Fibroblast of peridontal ligament (primary cell): ENCODE measurements around the gene UCHL5.
"Not testable (repeated sequence)": the region's sequence is repeated elsewhere in the genome, so short reads cannot be mapped to it uniquely, and the experiment has no call there.

Experiments used
- DNase-seq: peaks from one replicate; pipeline ENCODE4 v3.0.0-alpha.2; 2010; ENCODE audit errors: extremely low read depth

Gene UCHL5

DNA sequence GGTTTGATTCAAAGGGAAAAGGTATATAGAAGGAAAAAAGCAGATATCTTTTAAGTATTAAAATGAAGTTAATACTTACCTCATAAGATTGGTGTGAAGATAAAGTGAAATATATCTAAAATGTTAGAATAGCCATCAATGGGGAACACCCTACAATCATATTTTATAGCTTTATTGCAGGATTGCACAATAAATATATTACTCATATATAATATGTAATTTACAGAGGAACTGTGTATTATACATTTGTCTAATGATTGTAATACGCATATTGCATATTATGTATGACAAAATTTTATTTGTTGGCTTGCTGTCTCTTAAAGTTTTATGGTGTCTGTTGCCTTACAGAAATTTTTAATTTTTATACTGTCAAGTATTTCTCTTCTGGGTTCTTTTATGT is 47.8 kb downstream of the UCHL5 start:
- no peak for DNase-seq

DNA sequence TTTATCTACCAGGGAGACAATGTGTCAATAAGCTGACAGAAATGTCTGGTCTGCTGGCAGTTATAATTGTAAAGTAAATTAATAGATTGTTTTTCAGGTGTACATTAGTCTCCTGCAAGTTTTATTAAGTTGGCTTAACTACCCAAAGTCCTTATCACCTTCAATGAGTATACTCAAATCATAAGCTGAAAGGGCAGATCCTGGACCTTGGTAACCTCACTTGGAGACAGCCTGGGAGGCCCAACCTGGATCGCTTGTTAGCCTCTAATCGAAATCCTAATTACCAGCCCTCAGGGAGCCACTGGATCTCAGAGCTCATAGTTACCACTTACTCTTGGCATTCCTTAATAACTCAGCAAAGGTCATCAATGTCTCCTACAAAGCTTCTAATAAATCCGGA is 49.7 kb downstream of the UCHL5 start:
- no peak for DNase-seq

DNA sequence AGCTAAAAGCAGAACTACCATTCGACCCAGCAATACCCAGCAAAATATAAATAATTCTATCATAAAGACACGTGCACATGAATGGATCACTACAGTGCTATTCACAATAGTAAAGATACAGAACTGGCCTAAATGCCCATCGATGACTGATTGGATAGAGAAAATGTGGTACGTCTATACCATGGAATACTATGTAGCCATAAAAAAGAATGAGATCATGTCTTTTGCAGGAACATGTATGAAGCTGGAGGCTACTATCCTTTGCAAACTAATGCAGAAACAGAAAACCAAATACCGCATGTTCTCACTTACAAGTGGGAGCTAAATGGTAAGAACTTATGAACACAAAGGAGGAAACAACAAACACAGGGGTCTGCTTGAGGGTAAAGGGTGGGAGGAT is 53.4 kb downstream of the UCHL5 start:
- DNase-seq, result no peak

DNA sequence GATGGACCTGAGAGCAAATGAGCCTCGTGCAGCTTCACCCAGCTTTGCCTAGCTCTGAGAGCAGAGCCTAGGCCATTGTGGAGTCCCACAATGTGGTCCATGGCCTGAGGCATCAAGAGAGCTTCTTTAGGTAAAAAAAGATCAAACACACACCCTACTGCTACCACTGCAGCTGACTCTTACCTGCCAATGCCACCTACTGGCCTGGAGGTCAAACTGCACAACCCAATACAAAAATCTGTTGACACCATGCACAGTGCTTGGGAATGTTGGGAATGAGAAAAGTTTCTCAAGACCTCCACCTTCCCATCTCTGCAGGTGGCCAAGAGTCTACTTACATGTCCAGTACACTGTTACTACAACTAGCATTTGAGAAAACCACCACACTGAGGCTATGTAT is 60.6 kb downstream of the UCHL5 start:
- DNase-seq, result no peak

- DNase-seq, result no peak
Measured at GRCh38 chr1:192994141-192994540, 65.0 kb downstream of the UCHL5 start.

DNA sequence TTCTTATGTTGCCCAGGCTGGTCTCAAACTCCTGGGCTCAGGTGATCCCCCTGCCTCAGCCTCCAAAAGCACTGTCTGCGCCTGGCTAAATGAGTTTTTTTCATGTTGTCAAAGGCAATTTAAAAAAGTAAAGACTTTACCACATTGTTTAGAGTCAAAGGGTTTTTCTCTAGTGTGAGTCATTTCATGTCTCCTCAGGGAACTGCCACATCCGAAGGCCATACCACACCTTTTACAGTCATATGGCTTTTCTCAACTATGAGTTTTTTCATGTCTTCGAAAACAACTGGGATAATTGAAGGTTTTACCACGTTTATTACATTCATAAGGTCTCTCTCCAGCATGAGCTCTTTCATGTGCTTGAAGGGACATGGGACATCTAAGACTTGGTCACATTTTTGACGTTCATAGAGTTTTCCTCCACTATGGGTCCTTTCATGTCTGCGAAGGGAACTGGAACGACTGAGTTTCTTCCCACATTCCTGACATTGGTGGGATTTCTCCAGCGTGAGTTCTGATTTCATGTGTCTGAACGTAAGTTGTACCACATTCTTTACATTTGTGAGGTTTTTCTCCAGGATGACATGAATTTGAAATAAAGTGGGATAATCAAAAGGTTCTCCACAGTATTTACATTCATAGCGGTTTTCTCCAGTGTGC is 65.6 kb downstream of the UCHL5 start:
- DNase-seq, result peak; percentile 27

DNA sequence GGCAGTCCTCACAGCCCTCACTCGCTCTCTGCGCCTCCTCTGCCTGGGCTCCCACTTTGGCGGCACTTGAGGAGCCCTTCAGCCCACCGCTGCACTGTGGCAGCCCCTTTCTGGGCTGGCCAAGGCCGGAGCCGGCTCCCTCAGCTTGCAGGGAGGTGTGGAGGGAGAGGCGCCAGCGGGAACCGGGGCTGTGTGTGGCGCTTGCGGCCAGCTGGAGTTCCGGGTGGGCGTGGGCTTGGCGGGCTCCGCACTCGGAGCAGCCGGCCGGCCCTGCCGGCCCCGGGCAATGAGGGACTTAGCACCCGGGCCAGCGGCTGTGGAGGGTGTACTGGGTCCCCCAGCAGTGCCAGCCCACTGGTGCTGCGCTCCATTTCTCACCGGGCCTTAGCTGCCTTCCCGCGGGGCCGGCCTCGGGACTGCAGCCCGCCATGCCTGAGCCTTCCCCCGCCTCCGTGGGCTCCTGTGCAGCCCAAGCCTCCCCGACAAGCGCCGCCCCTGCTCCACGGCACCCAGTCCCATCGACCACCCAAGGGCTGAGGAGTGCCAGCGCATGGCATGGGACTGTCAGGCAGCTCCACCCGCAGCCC is 72.3 kb downstream of the UCHL5 start:
- not testable (repeated sequence) for DNase-seq

GRCh38 chr1:192986110-192986747 is 72.9 kb downstream of the UCHL5 start:
- DNase-seq, result no peak

GRCh38 chr1:192984080-192984479 is 75.1 kb downstream of the UCHL5 start:
- no peak for DNase-seq

- no peak for DNase-seq
Measured at GRCh38 chr1:192983349-192983980, 75.7 kb downstream of the UCHL5 start.

DNA sequence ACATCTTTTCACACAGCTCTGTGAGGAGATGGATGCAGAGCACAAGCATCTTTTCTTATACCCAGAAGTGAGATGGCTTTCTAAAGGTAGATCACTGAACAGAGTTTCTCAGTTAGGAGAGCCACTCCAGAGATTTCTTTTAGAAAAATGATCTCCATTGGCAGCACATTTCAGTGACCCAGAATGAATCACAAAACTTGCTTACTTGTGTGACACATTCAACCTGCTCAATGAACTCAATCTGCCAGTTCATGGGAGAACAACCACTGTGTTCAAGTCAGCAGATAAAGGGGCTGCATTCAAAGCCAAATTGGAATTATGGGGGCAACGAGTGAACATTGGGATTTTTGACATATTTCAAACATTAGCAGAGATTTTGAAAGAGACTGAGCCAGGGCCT is 78.3 kb downstream of the UCHL5 start:
- no peak for DNase-seq

DNA sequence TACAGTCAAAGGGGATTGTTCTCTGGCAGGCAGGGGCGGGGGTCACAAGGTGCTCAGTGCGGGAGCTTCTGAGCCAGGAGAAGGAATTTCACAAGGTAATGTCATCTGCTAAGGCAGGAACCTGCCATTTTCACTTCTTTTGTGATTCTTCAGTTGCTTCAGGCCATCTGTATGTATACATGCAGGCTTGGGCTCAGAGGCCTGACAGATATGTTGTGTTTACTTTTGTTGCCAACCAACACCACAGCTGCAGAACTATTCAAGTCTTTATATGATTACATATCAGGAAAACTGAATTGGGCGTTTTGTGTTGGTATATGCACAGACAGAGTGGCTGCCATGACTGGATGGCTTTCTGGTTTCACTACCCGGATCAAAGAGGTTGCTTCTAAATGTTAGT is 78.8 kb downstream of the UCHL5 start:
- DNase-seq, result not testable (repeated sequence)

GRCh38 chr1:192979542-192979941 is 79.6 kb downstream of the UCHL5 start:
- DNase-seq, result no peak

DNA sequence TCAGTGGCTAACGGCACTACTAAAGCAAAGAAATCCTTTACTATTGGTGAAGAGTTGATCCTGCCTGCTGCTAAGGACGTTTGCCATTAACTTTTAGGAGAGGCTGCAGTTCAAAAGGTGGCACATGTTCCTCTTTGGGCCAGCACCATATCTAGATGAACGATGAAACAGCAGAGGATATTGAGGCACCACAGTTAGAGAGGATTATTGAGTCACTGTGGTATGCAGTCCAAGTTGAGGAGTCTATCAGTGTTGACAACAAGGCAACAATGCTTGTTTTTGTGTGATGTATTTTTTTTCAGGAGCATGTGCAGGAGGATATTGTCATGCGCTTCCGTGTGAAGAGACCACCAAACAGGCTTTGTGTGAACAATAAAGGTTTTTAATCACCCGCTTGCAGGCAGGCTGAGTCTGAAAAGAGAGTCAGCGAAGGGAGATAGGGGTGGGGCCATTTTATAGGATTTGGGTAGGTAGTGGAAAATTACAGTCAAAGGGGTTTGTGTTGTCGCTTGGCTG is 80.9 kb downstream of the UCHL5 start:
- DNase-seq, result no peak

DNA sequence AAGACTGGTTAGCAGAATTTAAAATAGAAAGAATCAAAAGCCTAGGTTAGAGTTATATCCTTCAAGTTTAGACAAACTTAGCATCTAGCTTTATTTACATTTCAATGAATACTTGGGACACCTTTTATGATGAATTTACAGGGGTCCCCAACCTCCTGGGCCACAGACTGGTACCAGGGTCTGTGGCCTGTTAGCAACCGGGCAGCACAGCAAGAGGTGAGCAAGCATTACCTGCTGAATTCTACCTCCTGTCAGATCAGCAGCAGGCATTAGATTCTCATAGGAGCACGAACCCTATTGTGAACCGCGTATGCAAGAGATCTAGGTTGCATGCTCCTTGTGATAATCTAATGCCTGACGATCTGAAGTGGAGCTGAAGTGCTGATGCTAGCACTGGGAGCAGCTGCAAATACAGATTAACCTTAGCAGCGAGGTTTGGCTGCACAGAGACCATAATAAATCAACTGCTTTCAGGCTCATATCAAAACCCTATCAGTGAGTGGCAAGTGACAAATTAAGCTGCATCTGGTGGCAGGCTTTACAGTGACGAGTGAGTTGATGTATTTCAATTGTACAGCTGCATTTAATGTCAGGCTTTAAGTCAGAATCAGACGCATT is 82.0 kb downstream of the UCHL5 start:
- DNase-seq, result no peak

- no peak for DNase-seq
Measured at GRCh38 chr1:192976576-192976975, 82.6 kb downstream of the UCHL5 start.

- peak; percentile 63 for DNase-seq
Measured at GRCh38 chr1:192974701-192975100, 84.5 kb downstream of the UCHL5 start.

GRCh38 chr1:192973988-192974387 is 85.2 kb downstream of the UCHL5 start:
- DNase-seq, result no peak

DNA sequence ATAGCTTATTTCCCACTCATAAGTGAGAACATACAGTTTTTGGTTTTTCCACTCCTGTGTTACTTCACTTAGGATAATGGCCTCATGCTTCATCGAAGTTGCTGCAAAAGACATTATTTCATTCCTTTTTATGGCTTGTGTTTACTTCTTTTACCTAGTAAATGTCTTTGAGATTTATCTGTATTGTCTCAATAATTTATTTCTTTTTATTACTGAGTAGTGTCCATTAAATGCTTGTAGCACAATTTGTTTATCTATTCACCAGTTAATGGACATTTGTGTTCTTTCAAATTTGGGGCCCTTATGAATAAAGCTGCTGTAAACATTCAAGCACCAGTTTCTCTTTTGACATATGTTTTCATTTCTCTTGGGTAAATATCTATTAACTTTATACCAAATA is 86.0 kb downstream of the UCHL5 start:
- DNase-seq, result no peak

GRCh38 chr1:192969091-192969490 is 90.1 kb downstream of the UCHL5 start:
- DNase-seq, result no peak

GRCh38 chr1:192968323-192968722 is 90.8 kb downstream of the UCHL5 start:
- no peak for DNase-seq

GRCh38 chr1:192967901-192968300 is 91.3 kb downstream of the UCHL5 start:
- DNase-seq, result no peak
